Parathyroid adenoma (tissue), 2 donors: ENCODE results near the gene KPNA5.
A peak's percentile ranks its signal among the peaks of the same experiment; 100 is the strongest.
"Not testable (repeated sequence)": the region's sequence is repeated elsewhere in the genome, so short reads cannot be mapped to it uniquely, and the experiment has no call there.

Experiments used
- H2AFZ ChIP-seq: fragments of 300-600 bp; sonication (generic); one replicate; pipeline ENCODE4 v1.7.0; 2017; ENCODE audit warnings: antibody characterized with exemption, mild to moderate bottlenecking
- H3K27ac ChIP-seq: fragments of 300-600 bp; sonication (generic); one replicate; pipeline ENCODE4 v1.7.0; 2017
- H3K27me3 ChIP-seq: fragments of 300-600 bp; sonication (generic); one replicate; pipeline ENCODE4 v1.7.0; 2017; ENCODE audit warnings: low read length; ENCODE audit not compliant: control insufficient read depth, insufficient read depth
- H3K36me3 ChIP-seq: fragments of 300-600 bp; sonication (generic); one replicate; pipeline ENCODE4 v1.7.0; 2017; ENCODE audit warnings: low read length; ENCODE audit not compliant: control insufficient read depth, insufficient read depth
- H3K4me1 ChIP-seq: fragments of 300-600 bp; sonication (generic); one replicate; pipeline ENCODE4 v1.7.0; 2017; ENCODE audit warnings: control low read depth
- H3K4me2 ChIP-seq: fragments of 300-600 bp; sonication (generic); one replicate; pipeline ENCODE4 v1.7.0; 2017; ENCODE audit warnings: low read length
- H3K4me3 ChIP-seq: fragments of 300-600 bp; sonication (generic); one replicate; pipeline ENCODE4 v1.7.0; 2017; ENCODE audit warnings: low read depth, low read length
- H3K79me2 ChIP-seq: fragments of 300-600 bp; sonication (generic); one replicate; pipeline ENCODE4 v1.7.0; 2017; ENCODE audit warnings: control low read depth
- H3K9ac ChIP-seq: fragments of 300-600 bp; sonication (generic); one replicate; pipeline ENCODE4 v1.7.0; 2017; ENCODE audit warnings: mild to moderate bottlenecking
- H3K9me3 ChIP-seq: fragments of 300-600 bp; sonication (generic); one replicate; pipeline ENCODE4 v1.7.0; 2017; ENCODE audit warnings: low read length; ENCODE audit not compliant: control insufficient read depth
- TF ChIP-seq, protein P1 (sequence below): fragments of 300-600 bp; sonication (generic); IDR thresholded peaks from one replicate; pipeline ENCODE4 v1.7.0; 2017; ENCODE audit warnings: antibody characterized with exemption, mild to moderate bottlenecking
- donor health status: primary hyperparathyroidism.

KPNA5 gene

DNA sequence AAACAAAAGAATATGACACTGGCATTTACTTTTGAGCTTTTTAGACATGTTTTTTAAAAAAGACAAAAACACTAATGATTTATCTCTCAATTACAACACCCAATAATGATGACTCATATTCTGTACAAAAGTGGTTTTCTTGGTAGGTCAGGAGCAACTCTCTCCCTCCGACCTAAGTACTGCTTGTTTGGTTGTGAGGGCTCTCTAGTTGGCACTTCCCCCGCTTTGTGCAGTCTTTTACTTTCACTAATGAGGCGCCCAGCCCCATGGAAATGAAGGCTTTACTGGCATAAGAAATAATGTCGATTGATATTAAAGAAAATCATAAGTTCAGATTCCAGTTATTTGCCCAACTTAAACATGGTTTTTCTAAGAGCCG, 1.3 kb downstream of the KPNA5 start:
- Histone ChIP-seq H3K27ac (no peak overlapping the region), H3K36me3 (no peaks in the 10 kb centered on the region), H3K4me1 (peaks cover 4% of the 10 kb centered on the region), H3K27me3 (no peaks in the 10 kb centered on the region), H3K9me3 (no peaks in the 10 kb centered on the region), H3K79me2 (peaks cover 4% of the 10 kb centered on the region), H3K9ac (no peak overlapping the region), H3K4me3 (no peak overlapping the region), H3K4me2 (no peak overlapping the region), H2AFZ (no peak overlapping the region)
- TF ChIP-seq, protein P1, sequence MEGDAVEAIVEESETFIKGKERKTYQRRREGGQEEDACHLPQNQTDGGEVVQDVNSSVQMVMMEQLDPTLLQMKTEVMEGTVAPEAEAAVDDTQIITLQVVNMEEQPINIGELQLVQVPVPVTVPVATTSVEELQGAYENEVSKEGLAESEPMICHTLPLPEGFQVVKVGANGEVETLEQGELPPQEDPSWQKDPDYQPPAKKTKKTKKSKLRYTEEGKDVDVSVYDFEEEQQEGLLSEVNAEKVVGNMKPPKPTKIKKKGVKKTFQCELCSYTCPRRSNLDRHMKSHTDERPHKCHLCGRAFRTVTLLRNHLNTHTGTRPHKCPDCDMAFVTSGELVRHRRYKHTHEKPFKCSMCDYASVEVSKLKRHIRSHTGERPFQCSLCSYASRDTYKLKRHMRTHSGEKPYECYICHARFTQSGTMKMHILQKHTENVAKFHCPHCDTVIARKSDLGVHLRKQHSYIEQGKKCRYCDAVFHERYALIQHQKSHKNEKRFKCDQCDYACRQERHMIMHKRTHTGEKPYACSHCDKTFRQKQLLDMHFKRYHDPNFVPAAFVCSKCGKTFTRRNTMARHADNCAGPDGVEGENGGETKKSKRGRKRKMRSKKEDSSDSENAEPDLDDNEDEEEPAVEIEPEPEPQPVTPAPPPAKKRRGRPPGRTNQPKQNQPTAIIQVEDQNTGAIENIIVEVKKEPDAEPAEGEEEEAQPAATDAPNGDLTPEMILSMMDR: no peak

DNA sequence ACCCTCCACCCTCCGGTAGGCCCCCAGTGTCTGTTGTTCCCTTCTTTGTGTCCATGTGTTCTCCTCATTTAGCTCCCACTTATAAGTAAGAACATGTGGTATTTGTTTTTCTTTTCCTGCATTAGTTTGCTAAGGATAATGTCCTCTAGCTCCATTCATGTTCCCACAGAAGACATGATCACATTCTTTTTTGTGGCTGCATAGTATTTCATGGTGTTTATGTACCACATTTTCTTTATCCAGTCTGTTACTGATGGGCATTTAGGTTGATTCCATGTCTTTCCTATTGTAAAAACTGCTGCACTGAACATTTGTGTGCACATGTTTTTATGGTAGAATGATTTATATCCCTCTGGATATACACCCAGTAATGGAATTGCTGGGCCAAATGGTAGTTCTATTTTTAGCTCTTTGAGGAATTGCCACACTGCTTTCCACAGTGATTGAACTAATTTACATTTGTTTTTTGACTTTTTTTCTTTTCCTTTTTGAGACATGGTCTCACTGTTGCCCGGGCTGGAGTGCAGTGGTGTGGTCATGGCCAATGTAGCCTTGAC, 4.5 kb downstream of the KPNA5 start:
- Histone ChIP-seq H3K79me2 (peaks cover 18% of the 10 kb centered on the region), H3K4me1 (peaks cover 4% of the 10 kb centered on the region), H3K9ac (no peak overlapping the region), H3K36me3 (no peaks in the 10 kb centered on the region), H3K9me3 (no peaks in the 10 kb centered on the region), H3K4me3 (no peak overlapping the region), H3K27me3 (no peaks in the 10 kb centered on the region), H3K4me2 (no peak overlapping the region), H3K27ac (peak overlapping the region; percentile 25), H2AFZ (no peak overlapping the region)
- TF ChIP-seq, protein P1: no peak

DNA sequence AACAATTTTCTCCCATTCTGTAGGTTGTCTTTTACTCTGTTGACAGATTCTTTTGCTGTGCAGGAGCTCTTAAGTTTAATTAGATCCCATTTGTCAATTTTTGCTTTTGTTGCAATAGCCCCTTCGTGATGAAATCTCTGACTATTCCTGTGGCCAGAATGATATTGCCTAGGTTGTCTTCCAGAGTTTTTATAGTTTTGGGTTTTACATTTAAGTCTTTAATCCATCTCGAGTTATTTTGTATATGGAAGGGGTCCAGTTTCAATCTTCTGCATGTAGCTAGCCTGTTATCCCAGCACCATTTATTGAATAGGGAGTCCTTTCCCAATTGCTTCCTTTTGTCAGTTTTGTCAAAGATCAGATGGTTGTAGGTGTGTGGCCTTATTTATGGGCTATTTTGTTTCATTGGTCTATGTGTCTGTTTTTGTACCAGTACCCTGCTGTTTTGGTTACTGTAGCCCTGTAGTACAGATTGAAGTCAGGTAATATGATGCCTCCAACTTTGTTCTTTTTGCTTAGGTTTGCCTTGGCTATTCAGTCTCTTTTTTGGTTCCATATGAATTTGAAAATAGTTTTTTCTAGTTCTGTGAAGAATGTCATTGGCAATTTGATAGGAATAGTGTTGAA, 5.6 kb downstream of the KPNA5 start:
- not testable (repeated sequence) for H3K9ac ChIP-seq, H3K4me1 ChIP-seq, H2AFZ ChIP-seq, H3K27me3 ChIP-seq, H3K4me2 ChIP-seq, H3K36me3 ChIP-seq, H3K4me3 ChIP-seq, H3K9me3 ChIP-seq
- Histone ChIP-seq H3K27ac (peak overlapping the region; percentile 25), H3K79me2 (peaks cover 18% of the 10 kb centered on the region)

DNA sequence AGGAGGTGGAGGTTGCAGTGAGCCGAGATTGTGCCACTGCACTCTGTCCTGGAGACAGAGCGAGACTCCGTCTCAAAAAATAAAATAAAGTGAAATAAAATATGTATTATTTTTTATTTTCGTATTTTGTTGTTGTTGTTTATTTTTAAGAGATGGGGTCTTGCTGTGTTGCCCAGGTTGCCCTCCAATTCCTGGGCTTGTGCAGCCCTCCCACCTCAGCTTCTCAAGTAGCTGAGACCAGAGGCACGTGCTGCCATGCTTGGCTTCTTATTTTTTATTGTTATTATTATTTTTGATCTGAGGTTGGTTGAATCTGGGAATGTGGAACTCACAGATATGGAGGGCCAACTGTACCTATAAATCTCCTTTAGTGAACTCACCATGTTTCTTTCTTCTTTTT, 10.1 kb downstream of the KPNA5 start:
- Histone ChIP-seq H3K27ac (no peak overlapping the region), H3K4me3 (no peak overlapping the region), H3K79me2 (peaks cover 13% of the 10 kb centered on the region), H3K27me3 (no peaks in the 10 kb centered on the region), H3K4me2 (no peak overlapping the region), H3K9ac (no peak overlapping the region), H3K4me1 (peaks cover 4% of the 10 kb centered on the region), H3K36me3 (no peaks in the 10 kb centered on the region), H2AFZ (no peak overlapping the region), H3K9me3 (no peaks in the 10 kb centered on the region)
- TF ChIP-seq, protein P1: no peak

DNA sequence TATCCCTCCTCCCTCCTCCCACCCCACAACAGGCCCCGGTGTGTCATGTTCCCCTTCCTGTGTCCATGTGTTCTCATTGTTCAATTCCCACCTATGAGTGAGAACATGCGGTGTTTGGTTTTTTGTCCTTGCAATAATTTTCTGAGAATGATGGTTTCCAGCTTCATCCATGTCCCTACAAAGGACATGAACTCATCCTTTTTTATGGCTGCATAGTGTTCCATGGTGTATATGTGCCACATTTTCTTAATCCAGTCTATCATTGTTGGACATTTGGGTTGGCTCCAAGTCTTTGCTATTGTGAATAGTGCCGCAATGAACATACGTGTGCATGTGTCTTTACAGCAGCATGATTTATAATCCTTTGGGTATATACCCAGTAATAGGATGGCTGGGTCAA, 11.9 kb downstream of the KPNA5 start:
- H3K4me3 ChIP-seq, H3K4me2 ChIP-seq, H3K27ac ChIP-seq, H3K9me3 ChIP-seq, H2AFZ ChIP-seq, H3K27me3 ChIP-seq, H3K79me2 ChIP-seq, H3K4me1 ChIP-seq, H3K36me3 ChIP-seq, H3K9ac ChIP-seq: not testable (repeated sequence)

DNA sequence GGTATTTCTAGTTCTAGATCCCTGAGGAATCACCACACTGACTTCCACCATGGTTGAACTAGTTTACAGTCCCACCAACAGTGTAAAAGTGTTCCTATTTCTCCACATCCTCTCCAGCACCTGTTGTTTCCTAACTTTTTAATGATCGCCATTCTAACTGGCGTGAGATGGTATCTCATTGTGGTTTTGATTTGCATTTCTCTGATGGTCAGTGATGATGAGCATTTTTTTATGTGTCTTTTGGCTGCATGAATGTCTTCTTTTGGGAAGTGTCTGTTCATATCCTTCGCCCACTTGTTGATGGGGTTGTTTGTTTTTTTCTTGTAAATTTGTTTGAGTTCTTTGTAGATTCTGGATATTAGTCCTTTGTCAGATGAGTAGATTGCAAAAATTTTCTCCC, 12.3 kb downstream of the KPNA5 start:
- H3K79me2 ChIP-seq, H3K4me3 ChIP-seq, H2AFZ ChIP-seq, H3K4me2 ChIP-seq, H3K9ac ChIP-seq, H3K36me3 ChIP-seq, H3K27ac ChIP-seq, H3K27me3 ChIP-seq, H3K9me3 ChIP-seq, H3K4me1 ChIP-seq: not testable (repeated sequence)
